Endothelial cell of umbilical vein (primary cell): ENCODE measurements around the gene HPS6.

Source experiments
- CTCF ChIP-seq, 2 donors: IDR thresholded peaks; 1 replicate in 1 of 2; 2 replicates in 1 of 2; pipeline ENCODE4 v1.5.1; 2011; ENCODE audit warnings: low read length in 2 of 2, mild to moderate bottlenecking in 2 of 2, moderate library complexity in 2 of 2, control low read depth in 1 of 2, inconsistent platforms in 1 of 2, low read depth in 1 of 2; ENCODE audit not compliant: insufficient read depth in 1 of 2; ENCODE audit errors: extremely low read depth in 1 of 2
- GATA2 ChIP-seq: IDR thresholded peaks from 2 replicates; pipeline ENCODE4 v1.7.0; 2011; ENCODE audit warnings: low read depth, mild to moderate bottlenecking, moderate library complexity, mixed read lengths, low read length; ENCODE audit not compliant: insufficient read length, insufficient read depth
- MAX ChIP-seq: IDR thresholded peaks from 2 replicates; pipeline ENCODE4 v1.6.1; 2011; ENCODE audit not compliant: insufficient read depth, insufficient read length

GRCh38 chr10:102046095-102046494 lies 19.1 kb upstream of the HPS6 start:
- TF ChIP-seq CTCF (IDR thresholded peaks at IDR 0.05; ENCODE audit: extremely low read depth in 1 of 2, insufficient read depth in 1 of 2, low read depth in 1 of 2, low read length in 2 of 2) (no peak), GATA2 (no peak), MAX (no peak)
